Liver (tissue), 9 donors: ENCODE measurements around the gene MCF2L2. TPM values are rescaled to one million over a fixed set of nuclear protein-coding genes. Genes with fewer than 3 reads are reported as not detected.
A peak's percentile ranks its signal among the peaks of the same experiment; 100 is the strongest.

Source experiments
- DNase-seq: peaks from one replicate; pipeline ENCODE4 v3.0.0-alpha.2; 2017; ENCODE audit warnings: low spot score
- H3K27ac ChIP-seq, 2 donors: one replicate each; pipeline ENCODE4 v1.7.0; 2013; ENCODE audit warnings: inconsistent platforms in 2 of 2, low read length in 2 of 2, control low read depth in 1 of 2, low read depth in 1 of 2, mild to moderate bottlenecking in 1 of 2
- H3K27me3 ChIP-seq, 4 donors: one replicate each; pipeline versions ENCODE4 v1.6.1 to v1.7.0; 2013; ENCODE audit warnings: low read length in 3 of 4, inconsistent platforms in 1 of 4, mild to moderate bottlenecking in 1 of 4, moderate library complexity in 1 of 4; ENCODE audit not compliant: control insufficient read depth in 4 of 4, insufficient read depth in 4 of 4
- H3K36me3 ChIP-seq, 4 donors: one replicate each; pipeline versions ENCODE4 v1.6.1 to v1.7.0; 2013; ENCODE audit warnings: low read length in 3 of 4, mild to moderate bottlenecking in 3 of 4, low read depth in 1 of 4, moderate library complexity in 1 of 4; ENCODE audit not compliant: control insufficient read depth in 4 of 4, insufficient read depth in 3 of 4
- H3K4me1 ChIP-seq, 4 donors: one replicate each; pipeline versions ENCODE4 v1.6.1 to v1.7.0; 2013; ENCODE audit warnings: low read length in 3 of 4, mild to moderate bottlenecking in 3 of 4, moderate library complexity in 1 of 4; ENCODE audit not compliant: control insufficient read depth in 4 of 4, insufficient read depth in 4 of 4
- H3K4me3 ChIP-seq, 3 donors: one replicate each; pipeline versions ENCODE4 v1.6.1 to v1.7.0; 2013; ENCODE audit warnings: low read length in 3 of 3, control low read depth in 1 of 3, low read depth in 1 of 3, mild to moderate bottlenecking in 1 of 3
- H3K9ac ChIP-seq, 2 donors: one replicate each; pipeline ENCODE4 v1.7.0; 2013; ENCODE audit warnings: low read length in 2 of 2, mild to moderate bottlenecking in 2 of 2, moderate library complexity in 2 of 2, control low read depth in 1 of 2, low read depth in 1 of 2
- H3K9me3 ChIP-seq, 4 donors: one replicate each; pipeline versions ENCODE4 v1.6.1 to v1.7.0; 2013; ENCODE audit warnings: low read length in 3 of 4; ENCODE audit not compliant: control insufficient read depth in 4 of 4
- ATF3 ChIP-seq: IDR thresholded peaks from 2 replicates; pipeline ENCODE4 v1.6.1; 2016; ENCODE audit warnings: antibody characterized with exemption
- CTCF ChIP-seq: fragments of 150-350 bp; IDR thresholded peaks from 2 replicates; pipeline ENCODE4 v1.5.1; 2017; ENCODE audit warnings: improper control_type of control experiment, low read depth, low read length; ENCODE audit not compliant: missing input control
- EGR1 ChIP-seq, 2 donors: IDR thresholded peaks; 2 replicates each; pipeline ENCODE4 v1.6.1; 2016 to 2018; ENCODE audit warnings: antibody characterized with exemption in 2 of 2, low read depth in 2 of 2
- FOXA1 ChIP-seq: IDR thresholded peaks from 2 replicates; pipeline ENCODE4 v1.6.1; 2016; ENCODE audit warnings: antibody characterized with exemption
- FOXA2 ChIP-seq: IDR thresholded peaks from 2 replicates; pipeline ENCODE4 v1.6.1; 2016; ENCODE audit warnings: antibody characterized with exemption
- GABPA ChIP-seq, 2 donors: IDR thresholded peaks in 1 of 2; conservative IDR thresholded peaks in 1 of 2; 2 replicates each; pipeline ENCODE4 v1.6.1; 2016; ENCODE audit warnings: antibody characterized with exemption in 2 of 2, mild to moderate bottlenecking in 1 of 2, moderate library complexity in 1 of 2
- HNF4A ChIP-seq, 2 donors: conservative IDR thresholded peaks; 2 replicates each; pipeline ENCODE4 v1.6.1; 2016; ENCODE audit warnings: antibody characterized with exemption in 2 of 2, mild to moderate bottlenecking in 2 of 2
- HNF4G ChIP-seq: IDR thresholded peaks from 2 replicates; pipeline ENCODE4 v1.6.1; 2016; ENCODE audit warnings: antibody characterized with exemption
- JUND ChIP-seq, 2 donors: IDR thresholded peaks; 2 replicates each; pipeline ENCODE4 v1.6.1; 2016; ENCODE audit warnings: antibody characterized with exemption in 2 of 2
- MAX ChIP-seq: IDR thresholded peaks from 2 replicates; pipeline ENCODE4 v1.6.1; 2016; ENCODE audit warnings: antibody characterized with exemption
- NR2F2 ChIP-seq: IDR thresholded peaks from 2 replicates; pipeline ENCODE4 v1.6.1; 2016; ENCODE audit warnings: antibody characterized with exemption
- RAD21 ChIP-seq, 2 donors: IDR thresholded peaks; 2 replicates each; pipeline ENCODE4 v1.6.1; 2016; ENCODE audit warnings: antibody characterized with exemption in 2 of 2, mild to moderate bottlenecking in 2 of 2
- REST ChIP-seq: IDR thresholded peaks from 2 replicates; pipeline ENCODE4 v1.6.1; 2016; ENCODE audit warnings: antibody characterized with exemption, mild to moderate bottlenecking
- RXRA ChIP-seq, 2 donors: IDR thresholded peaks; 2 replicates each; pipeline ENCODE4 v1.6.1; 2017 to 2018; ENCODE audit warnings: antibody characterized with exemption in 2 of 2, mild to moderate bottlenecking in 1 of 2
- SP1 ChIP-seq: IDR thresholded peaks from 2 replicates; pipeline ENCODE4 v1.6.1; 2018; ENCODE audit warnings: antibody characterized with exemption, mild to moderate bottlenecking
- TAF1 ChIP-seq: conservative IDR thresholded peaks from 2 replicates; pipeline ENCODE4 v1.6.1; 2016; ENCODE audit warnings: antibody characterized with exemption, mild to moderate bottlenecking
- YY1 ChIP-seq: IDR thresholded peaks from 2 replicates; pipeline ENCODE4 v1.6.1; 2016; ENCODE audit warnings: antibody characterized with exemption, mild to moderate bottlenecking
- WGBS: extraction: QIAGEN DNeasy Blood & Tissue Kit; methylation state at CpG from one replicate; pipeline ENCODE4 v1.1.7; 2013; 5-methylcytosine and 5-hydroxymethylcytosine counted together
- polyA plus RNA-seq, 2 donors: library from polyadenylated mRNA; stranded (reverse) in 1 of 2; unstranded in 1 of 2; fragments of 200-250 nt in 1 of 2; fragments of >200 nt in 1 of 2; fragmentation: Nextera tagmentation in 1 of 2; extraction: Ambion mirVana in 1 of 2; gene quantifications; one replicate each; pipeline versions ENCODE4 v1.2.1 to v1.2.3, GENCODE V29; 2013 to 2015
- total RNA-seq, 2 donors: library from RNA; depleted of rRNA; stranded (reverse); fragments of >200 nt; gene quantifications; one replicate each; pipeline ENCODE4 v1.2.3, GENCODE V29; 2014
- TF ChIP-seq, protein P1 (sequence below): IDR thresholded peaks from 2 replicates; pipeline ENCODE4 v1.6.1; 2016; ENCODE audit warnings: antibody characterized with exemption
- donor health status: healthy.
- donor health status: healthy.
- donor health status: healthy.
- donor health status: healthy.
- donor health status: healthy.

Gene MCF2L2
- total and polyA plus RNA-seq, 4 donors, result 0.02 to 0.47 (median 0.17) TPM; not detected in 1

DNA sequence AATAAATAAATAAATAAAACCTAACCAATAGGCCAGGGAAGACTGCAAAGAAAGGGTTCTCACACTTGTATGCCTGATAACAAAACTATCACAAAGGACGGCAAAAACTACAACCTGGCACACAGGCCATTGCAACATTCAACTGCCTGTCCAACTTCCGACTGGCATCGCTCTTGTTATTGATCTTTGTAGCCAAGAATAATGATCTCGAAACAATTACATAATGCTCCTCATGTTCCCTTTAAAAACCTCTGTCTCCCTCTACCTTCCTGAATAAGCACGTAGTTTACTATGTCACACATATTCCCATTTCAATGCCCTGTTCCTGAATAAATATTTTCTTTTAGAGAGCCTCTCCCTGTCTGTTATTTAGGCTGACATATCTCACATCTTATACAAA lies 101.1 kb downstream of the MCF2L2 start:
- Histone ChIP-seq H3K9me3 (no peaks in the 10 kb centered on the region), H3K4me3 (no peak overlapping the region), H3K4me1 (peaks cover 0 to 3% (median 0%) of the 10 kb centered on the region in 4 donors), H3K36me3 (no peaks in the 10 kb centered on the region), H3K27ac (no peak overlapping the region), H3K9ac (no peak overlapping the region), H3K27me3 (no peaks in the 10 kb centered on the region)
- no peak for DNase-seq
- TF ChIP-seq JUND (IDR thresholded peaks at IDR 0.05) (peak in 1 of 2 donors; percentile 54), HNF4G (peak; percentile 41), NR2F2 (no peak), CTCF (peak; percentile 40), FOXA1 (peak; percentile 61), MAX (peak; percentile 80), REST (peak; percentile 21), FOXA2 (peak; percentile 80), RXRA (IDR thresholded peaks at IDR 0.05) (peak; percentile 50 to 79), TAF1 (no peak), YY1 (peak; percentile 51), EGR1 (IDR thresholded peaks at IDR 0.05; ENCODE audit: low read depth in 2 of 2) (peak in 1 of 2 donors; percentile 47), GABPA (IDR thresholded peaks at IDR 0.05 in 1 of 2, conservative IDR thresholded peaks at IDR 0.05 in 1 of 2) (peak in 1 of 2 donors; percentile 65), RAD21 (IDR thresholded peaks at IDR 0.05) (peak; percentile 75 to 88), HNF4A (conservative IDR thresholded peaks at IDR 0.05) (peak; percentile 58 to 73), SP1 (peak; percentile 35), ATF3 (no peak)
- TF ChIP-seq, protein P1, sequence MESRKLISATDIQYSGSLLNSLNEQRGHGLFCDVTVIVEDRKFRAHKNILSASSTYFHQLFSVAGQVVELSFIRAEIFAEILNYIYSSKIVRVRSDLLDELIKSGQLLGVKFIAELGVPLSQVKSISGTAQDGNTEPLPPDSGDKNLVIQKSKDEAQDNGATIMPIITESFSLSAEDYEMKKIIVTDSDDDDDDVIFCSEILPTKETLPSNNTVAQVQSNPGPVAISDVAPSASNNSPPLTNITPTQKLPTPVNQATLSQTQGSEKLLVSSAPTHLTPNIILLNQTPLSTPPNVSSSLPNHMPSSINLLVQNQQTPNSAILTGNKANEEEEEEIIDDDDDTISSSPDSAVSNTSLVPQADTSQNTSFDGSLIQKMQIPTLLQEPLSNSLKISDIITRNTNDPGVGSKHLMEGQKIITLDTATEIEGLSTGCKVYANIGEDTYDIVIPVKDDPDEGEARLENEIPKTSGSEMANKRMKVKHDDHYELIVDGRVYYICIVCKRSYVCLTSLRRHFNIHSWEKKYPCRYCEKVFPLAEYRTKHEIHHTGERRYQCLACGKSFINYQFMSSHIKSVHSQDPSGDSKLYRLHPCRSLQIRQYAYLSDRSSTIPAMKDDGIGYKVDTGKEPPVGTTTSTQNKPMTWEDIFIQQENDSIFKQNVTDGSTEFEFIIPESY, result peak; percentile 51
- WGBS, result 30% methylated on average over 5 of the region's 5 CpGs
